Activated CD4-positive, alpha-beta memory T cell treated with anti-CD3 and anti-CD28 coated beads, Interleukin-2, amount 10 ng/mL, durations not matched to agents 7 days and 5 days (primary cell): ENCODE data around the gene NECTIN2. TPM values are rescaled to one million over a fixed set of nuclear protein-coding genes. Genes with fewer than 3 reads are reported as not detected.

ENCODE experiments used
- CTCF ChIA-PET: fragments of 350-600 bp; sonication (Branson Sonifier 250); formaldehyde crosslinking; loops from one replicate; lab custom pipeline; 2021; ENCODE audit warnings: antibody characterized with exemption, inconsistent platforms; lab: Charles Lee
- POLR2A ChIA-PET: fragments of 350-600 bp; sonication (Branson Sonifier 250); formaldehyde crosslinking; loops from one replicate; lab custom pipeline; 2021; ENCODE audit warnings: antibody characterized with exemption; lab: Charles Lee
- DNase-seq: peaks from one replicate; pipeline ENCODE4 v3.0.0-alpha.2; 2020
- H3K27ac Mint-ChIP-seq: one replicate; pipeline ENCODE4 v1.8.0; 2021; ENCODE audit warnings: mild to moderate bottlenecking, mixed read lengths
- H3K27me3 Mint-ChIP-seq: one replicate; pipeline ENCODE4 v1.8.0; 2021; ENCODE audit warnings: mixed read lengths
- H3K36me3 Mint-ChIP-seq: one replicate; pipeline ENCODE4 v1.8.0; 2021; ENCODE audit warnings: low read depth, mixed read lengths
- H3K4me1 Mint-ChIP-seq: one replicate; pipeline ENCODE4 v1.8.0; 2021; ENCODE audit warnings: mixed read lengths
- H3K4me3 Mint-ChIP-seq: one replicate; pipeline ENCODE4 v1.8.0; 2021; ENCODE audit warnings: mild to moderate bottlenecking, mixed read lengths
- H3K9me3 Mint-ChIP-seq: one replicate; pipeline ENCODE4 v1.8.0; 2021; ENCODE audit warnings: mixed read lengths
- total RNA-seq, 2 experiments: library from RNA; stranded (reverse); gene quantifications; one replicate each; pipeline ENCODE4 v1.2.3, GENCODE V29; 2021

NECTIN2 gene
- under 1 TPM; 0.25 to 0.38 TPM for total RNA-seq

GRCh38 chr19:44845612-44846454, at the start of gene NECTIN2:
Gene NECTIN2, plus strand, starts transcription at chr19:44846297. Its CDS starts 229 bp downstream, at chr19:44846526.
- Mint-ChIP-seq H3K27me3 (peaks cover 34% of the 10 kb centered on the region), H3K9me3 (no peaks in the 10 kb centered on the region), H3K4me1 (peaks cover 26% of the 10 kb centered on the region), H3K36me3 (no peaks in the 10 kb centered on the region), H3K27ac (peak within 1 kb of the TSS; percentile 40), H3K4me3 (peak within 1 kb of the TSS; percentile 80)
- peak; percentile 90 for DNase-seq
- ChIA-PET CTCF (interaction anchor here (0.6 to 1.4 kb wide), 13 partner anchors 13 to 198 kb away, joined by 3 to 17 read pairs (median 3); partner anchors contain the start of gene CLPTM1), POLR2A (no interaction called here)

- no peaks in the 10 kb centered on the region for H3K27me3 Mint-ChIP-seq
- no peak overlapping the region for H3K27ac Mint-ChIP-seq
- no peaks in the 10 kb centered on the region for H3K9me3 Mint-ChIP-seq
- no peak overlapping the region for H3K4me3 Mint-ChIP-seq
- peak; percentile 18 for DNase-seq
- H3K4me1 Mint-ChIP-seq, result peaks cover 22% of the 10 kb centered on the region
- POLR2A ChIA-PET, result no interaction called here
- no peaks in the 10 kb centered on the region for H3K36me3 Mint-ChIP-seq
- CTCF ChIA-PET, result interaction anchor here (1.4 to 1.9 kb wide), 2 partner anchors 12 to 72 kb away, joined by 4 to 6 read pairs; no protein-coding TSS in a partner anchor
Measured at GRCh38 chr19:44796701-44797115, 49.4 kb upstream of the NECTIN2 start.

GRCh38 chr19:44799627-44800346, 46.3 kb upstream of the NECTIN2 start:
- H3K27me3 Mint-ChIP-seq, result peaks cover 2% of the 10 kb centered on the region
- CTCF ChIA-PET, result interaction anchor here (1.1 to 2.1 kb wide), 3 partner anchors 29 to 76 kb away, joined by 3 to 9 read pairs (median 5); no protein-coding TSS in a partner anchor
- DNase-seq, result no peak
- H3K4me3 Mint-ChIP-seq, result no peak overlapping the region
- no peak overlapping the region for H3K27ac Mint-ChIP-seq
- H3K4me1 Mint-ChIP-seq, result peaks cover 22% of the 10 kb centered on the region
- no peaks in the 10 kb centered on the region for H3K9me3 Mint-ChIP-seq
- POLR2A ChIA-PET, result no interaction called here
- H3K36me3 Mint-ChIP-seq, result no peaks in the 10 kb centered on the region

GRCh38 chr19:44800461-44800860, 45.6 kb upstream of the NECTIN2 start:
- Mint-ChIP-seq H3K36me3 (no peaks in the 10 kb centered on the region), H3K27me3 (peaks cover 4% of the 10 kb centered on the region), H3K4me3 (no peak overlapping the region), H3K4me1 (peaks cover 22% of the 10 kb centered on the region), H3K27ac (no peak overlapping the region), H3K9me3 (no peaks in the 10 kb centered on the region)
- POLR2A ChIA-PET, result no interaction called here
- peak; percentile 88 for DNase-seq
- CTCF ChIA-PET, result no interaction called here

- POLR2A ChIA-PET, result no interaction called here
- no peak overlapping the region for H3K4me3 Mint-ChIP-seq
- peaks cover 15% of the 10 kb centered on the region for H3K27me3 Mint-ChIP-seq
- CTCF ChIA-PET, result interaction anchor here (0.9 to 1.8 kb wide), 2 partner anchors 42 to 80 kb away, joined by 3 to 4 read pairs; partner anchors contain the start of gene NECTIN2
- DNase-seq, result no peak
- H3K4me1 Mint-ChIP-seq, result peaks cover 5% of the 10 kb centered on the region
- H3K9me3 Mint-ChIP-seq, result no peaks in the 10 kb centered on the region
- no peak overlapping the region for H3K27ac Mint-ChIP-seq
- no peaks in the 10 kb centered on the region for H3K36me3 Mint-ChIP-seq
Measured at GRCh38 chr19:44803442-44804428, 42.4 kb upstream of the NECTIN2 start.

GRCh38 chr19:44806291-44806690, 39.8 kb upstream of the NECTIN2 start:
- H3K27me3 Mint-ChIP-seq, result peaks cover 21% of the 10 kb centered on the region
- H3K27ac Mint-ChIP-seq, result no peak overlapping the region
- H3K36me3 Mint-ChIP-seq, result no peaks in the 10 kb centered on the region
- no peak for DNase-seq
- ChIA-PET CTCF (interaction anchor here (0.7 to 1.2 kb wide), 2 partner anchors 11 to 92 kb away, joined by 3 read pairs; no protein-coding TSS in a partner anchor), POLR2A (no interaction called here)
- H3K4me3 Mint-ChIP-seq, result no peak overlapping the region
- H3K9me3 Mint-ChIP-seq, result no peaks in the 10 kb centered on the region
- no peaks in the 10 kb centered on the region for H3K4me1 Mint-ChIP-seq

GRCh38 chr19:44807162-44807561, 38.9 kb upstream of the NECTIN2 start:
- Mint-ChIP-seq H3K27ac (no peak overlapping the region), H3K27me3 (peaks cover 21% of the 10 kb centered on the region), H3K4me3 (no peak overlapping the region), H3K36me3 (no peaks in the 10 kb centered on the region), H3K9me3 (no peaks in the 10 kb centered on the region), H3K4me1 (no peaks in the 10 kb centered on the region)
- no peak for DNase-seq
- ChIA-PET POLR2A (no interaction called here), CTCF (interaction anchor here (0.7 kb wide), 1 partner anchor 91 kb away, joined by 3 read pairs; no protein-coding TSS in a partner anchor)

GRCh38 chr19:44807652-44808462, 38.2 kb upstream of the NECTIN2 start:
- ChIA-PET POLR2A (no interaction called here), CTCF (no interaction called here)
- no peak for DNase-seq
- Mint-ChIP-seq H3K9me3 (no peaks in the 10 kb centered on the region), H3K27ac (no peak overlapping the region), H3K27me3 (peaks cover 18% of the 10 kb centered on the region), H3K36me3 (no peaks in the 10 kb centered on the region), H3K4me3 (no peak overlapping the region), H3K4me1 (no peaks in the 10 kb centered on the region)

GRCh38 chr19:44808463-44809371, 37.4 kb upstream of the NECTIN2 start, which contains the start of gene BCAM:
Gene BCAM, plus strand, starts transcription at chr19:44809103. Its CDS starts 22 bp downstream, at chr19:44809125.
- DNase-seq, result no peak
- ChIA-PET CTCF (no interaction called here), POLR2A (interaction anchor here (1.3 kb wide), 1 partner anchor 10 kb away, joined by 3 read pairs; no protein-coding TSS in a partner anchor)
- Mint-ChIP-seq H3K4me1 (no peaks in the 10 kb centered on the region), H3K9me3 (no peaks in the 10 kb centered on the region), H3K27me3 (peaks cover 18% of the 10 kb centered on the region), H3K27ac (no peak within 1 kb of the TSS), H3K4me3 (no peak within 1 kb of the TSS), H3K36me3 (no peaks in the 10 kb centered on the region)

- ChIA-PET CTCF (no interaction called here), POLR2A (interaction anchor here (1.3 kb wide), 1 partner anchor 11 kb away, joined by 3 read pairs; no protein-coding TSS in a partner anchor)
- Mint-ChIP-seq H3K27me3 (peaks cover 18% of the 10 kb centered on the region), H3K36me3 (no peaks in the 10 kb centered on the region), H3K4me1 (no peaks in the 10 kb centered on the region), H3K9me3 (no peaks in the 10 kb centered on the region), H3K27ac (no peak overlapping the region), H3K4me3 (no peak overlapping the region)
- DNase-seq, result no peak
Measured at GRCh38 chr19:44809577-44810233, 36.4 kb upstream of the NECTIN2 start.
